G401.6 (cell line): ENCODE measurements around the gene CHI3L1.
"Not testable (repeated sequence)": the region's sequence is repeated elsewhere in the genome, so short reads cannot be mapped to it uniquely, and the experiment has no call there.

Source experiments
- FAIRE-seq: peaks from 2 replicates; lab custom pipeline; 2012; peaks lifted over from hg19 to GRCh38; lab: Jason Lieb, UNC

Gene CHI3L1

DNA sequence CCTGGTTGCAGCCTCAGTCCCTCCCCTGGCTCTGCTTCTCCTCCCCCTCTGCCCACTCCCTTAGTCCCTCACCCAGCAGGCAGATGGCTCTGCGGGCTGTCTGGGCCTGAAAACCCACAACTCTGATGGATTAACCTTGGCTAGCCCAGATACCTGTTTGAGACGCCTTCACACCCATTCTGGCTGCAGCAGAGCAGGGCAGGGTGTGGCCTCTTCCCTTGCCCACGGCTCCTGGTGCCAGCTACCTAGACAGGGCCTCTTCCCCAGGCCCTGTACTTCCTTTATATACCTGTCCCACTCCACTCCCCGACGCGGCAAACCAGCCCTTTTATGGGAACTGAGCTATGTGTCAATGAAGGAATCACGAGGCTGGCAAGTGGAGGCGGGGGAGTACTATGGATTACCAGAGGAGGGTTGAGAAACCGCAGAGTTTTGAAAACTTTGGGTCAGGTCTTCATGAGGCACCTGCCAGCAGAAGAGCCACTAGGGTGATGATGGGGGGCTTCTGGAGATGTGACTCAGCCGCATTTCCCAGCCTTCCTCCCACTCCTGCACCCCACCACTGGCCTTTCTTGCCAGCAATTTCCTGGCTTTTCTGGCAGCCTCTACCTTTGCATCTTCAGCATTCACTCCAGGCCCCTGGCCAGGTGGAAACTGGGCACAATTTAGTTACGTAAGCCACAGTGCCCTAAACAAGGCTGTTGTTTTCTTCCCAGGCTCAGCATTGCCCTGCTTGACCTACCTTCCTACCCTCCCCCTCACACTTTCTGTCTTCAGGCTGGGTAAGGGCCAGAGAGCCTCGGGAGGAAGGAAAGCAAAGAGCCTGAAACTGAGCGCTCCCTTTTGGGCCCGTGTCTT, at the start of gene CHI3L1:
CHI3L1 (minus strand) TSS at position 259 of the 858 bp plus-strand sequence; CDS start at position 178, 81 bp downstream.
- no peak for FAIRE-seq

DNA sequence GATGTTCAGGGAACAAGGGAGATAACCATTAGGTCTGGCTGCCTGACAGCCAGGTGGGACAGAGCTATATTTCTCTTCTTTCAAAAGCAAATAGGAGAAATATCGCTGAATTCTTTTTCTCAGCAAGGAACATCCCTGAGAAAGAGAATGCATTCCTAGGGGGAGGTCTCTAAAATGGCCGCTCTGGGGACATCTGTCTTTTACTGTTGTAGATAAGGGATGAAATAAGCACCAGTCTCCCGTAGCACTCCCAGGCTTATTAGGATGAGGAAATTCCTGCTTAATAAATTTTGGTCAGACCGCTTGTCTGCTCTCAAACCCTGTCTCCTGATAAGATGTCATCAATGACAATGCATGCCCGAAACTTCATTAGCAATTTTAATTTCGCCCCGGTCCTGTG, 48.4 kb upstream of the CHI3L1 start:
- FAIRE-seq = not testable (repeated sequence)

DNA sequence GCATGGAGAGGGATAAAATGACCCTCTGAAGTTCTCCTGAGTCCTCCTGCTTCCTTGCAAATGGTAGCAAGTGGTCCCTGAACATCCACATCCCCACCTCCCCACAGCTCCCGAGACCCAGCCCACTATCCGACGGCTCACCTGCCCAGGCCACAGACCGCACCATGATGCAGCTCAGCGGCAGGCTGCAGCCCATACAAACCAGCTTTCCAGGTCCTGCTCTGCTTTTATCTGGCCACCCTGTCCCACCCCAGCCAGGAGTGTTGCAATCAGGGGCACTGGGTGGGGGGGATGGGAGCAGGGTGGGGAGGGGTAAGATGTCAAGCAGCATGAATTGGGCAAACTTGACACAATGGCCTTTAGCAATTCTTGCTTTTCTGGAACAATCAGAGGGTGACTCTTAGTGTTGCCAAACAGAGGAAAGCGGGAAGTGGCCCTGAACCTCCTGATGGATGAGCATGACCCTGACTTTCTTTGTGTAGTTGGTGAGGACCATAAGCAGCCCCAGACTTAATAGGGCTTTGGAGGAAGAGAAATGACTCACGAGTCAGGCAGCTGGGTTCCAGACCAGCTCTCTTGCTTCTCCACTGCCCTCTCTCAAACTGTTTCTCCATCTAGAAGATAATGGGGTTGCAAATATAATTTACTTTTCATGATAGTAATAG, 43.1 kb upstream of the CHI3L1 start, which contains the start of gene CHIT1:
CHIT1 (minus strand) TSS at position 203 of the 665 bp plus-strand sequence; CDS start at position 166, 37 bp downstream.
- no peak for FAIRE-seq

DNA sequence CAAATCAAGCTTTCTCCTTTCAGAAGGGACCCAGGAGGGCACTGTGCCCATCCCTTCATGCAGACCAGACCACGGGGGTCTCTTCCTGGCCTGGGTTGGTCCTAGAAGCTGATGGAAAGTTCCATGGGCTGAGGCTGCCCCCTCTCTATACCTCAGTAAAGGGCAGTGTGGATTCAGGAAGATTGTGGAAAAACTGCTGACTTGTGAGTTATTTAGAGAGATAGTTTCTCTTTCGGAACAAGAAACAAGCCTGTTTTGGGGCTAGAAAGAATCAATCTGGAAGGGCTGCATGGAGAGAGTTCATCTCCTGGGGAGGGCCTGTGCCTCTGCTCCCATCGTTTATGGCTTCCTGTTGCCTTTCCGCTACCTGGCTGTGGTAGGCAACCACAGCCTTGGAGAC, 42.2 kb upstream of the CHI3L1 start:
- no peak for FAIRE-seq

DNA sequence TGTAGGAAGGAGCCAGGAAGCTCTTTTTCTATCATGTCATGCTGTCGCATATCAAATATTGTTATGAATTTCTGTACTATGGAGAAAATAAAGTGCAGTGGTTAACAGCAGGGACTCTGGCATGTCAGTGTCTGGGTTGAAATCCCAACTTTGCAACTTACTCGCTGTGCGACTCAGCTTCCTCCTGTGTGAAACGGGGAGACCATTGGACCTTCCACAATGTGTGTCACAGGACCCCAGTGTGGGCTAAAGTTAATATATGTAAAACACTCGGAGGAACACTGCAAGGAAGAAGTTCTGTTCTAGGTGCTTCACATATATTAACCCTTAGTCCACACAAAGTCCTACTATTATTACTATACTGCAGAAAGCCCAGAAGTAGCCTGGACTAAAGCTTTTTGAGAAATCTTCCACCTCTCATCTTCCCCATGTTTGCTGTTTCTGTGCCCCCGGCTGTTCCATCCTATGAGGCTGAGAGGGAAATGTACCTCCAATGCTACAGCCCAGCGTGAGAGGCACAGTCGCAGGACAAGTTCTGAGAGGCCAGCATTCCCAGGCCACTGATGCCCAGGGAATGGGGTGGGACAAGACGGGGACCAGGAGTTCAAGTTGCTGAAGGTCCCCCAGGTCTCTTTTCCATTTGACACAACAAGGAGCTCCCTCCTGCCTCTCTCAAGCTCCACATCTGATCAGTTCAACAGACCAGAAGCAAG, 41.0 kb upstream of the CHI3L1 start:
- no peak for FAIRE-seq

DNA sequence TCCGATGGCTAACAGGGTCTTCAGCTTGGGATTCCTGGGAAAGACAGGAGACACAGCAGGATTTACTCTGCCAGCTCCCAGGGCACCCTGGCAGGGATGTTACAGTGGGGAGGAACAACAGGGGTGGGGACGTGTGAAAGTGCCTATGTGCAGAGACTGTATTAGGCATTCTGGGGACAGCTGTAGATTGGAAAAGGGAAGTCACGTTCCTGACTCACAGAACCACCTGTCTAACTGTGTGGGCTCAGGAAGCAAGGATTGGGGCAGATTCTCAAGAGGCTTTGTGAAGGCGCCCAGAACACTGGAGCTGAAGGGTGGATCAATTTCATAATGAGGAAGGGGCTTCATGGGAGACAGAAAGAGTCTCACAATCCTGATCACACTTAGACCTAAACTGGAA, 38.6 kb upstream of the CHI3L1 start:
- no peak for FAIRE-seq

DNA sequence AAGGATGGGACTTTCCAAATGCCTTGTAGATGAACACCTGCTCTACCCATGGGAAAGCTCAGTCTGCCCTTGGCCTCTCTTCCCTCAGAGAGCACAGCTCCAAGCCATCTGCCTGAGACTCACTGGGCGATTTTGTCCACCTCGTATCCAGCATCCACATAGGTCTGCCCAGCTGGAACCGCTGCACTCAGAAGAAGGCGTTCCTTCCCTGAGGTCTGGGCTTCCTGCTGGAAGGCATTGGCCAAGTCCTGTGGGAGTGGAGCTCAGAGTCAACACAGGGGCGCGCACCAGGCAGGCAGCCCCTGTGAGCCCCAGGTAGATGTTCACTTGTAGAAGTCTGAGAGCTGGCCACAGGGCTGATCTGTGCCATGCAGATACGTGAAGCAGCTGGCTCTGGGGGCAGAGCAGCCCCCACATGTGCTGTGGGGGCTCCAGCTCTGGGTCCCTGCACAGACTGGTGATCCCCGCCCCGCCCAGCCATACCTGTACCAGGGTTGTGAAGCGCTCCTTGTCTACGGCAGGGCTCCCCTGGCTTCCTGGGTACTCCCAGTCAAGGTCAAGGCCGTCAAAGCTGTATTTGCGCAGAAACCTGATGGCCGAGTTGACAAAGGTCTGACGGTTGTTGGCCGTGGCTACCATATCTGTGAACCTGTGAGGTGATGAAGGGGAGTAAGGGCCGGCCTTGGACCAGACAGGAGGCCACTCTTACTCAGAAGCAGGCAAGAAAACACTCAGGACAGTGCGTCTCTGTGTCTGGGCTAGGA, 36.7 kb upstream of the CHI3L1 start:
- FAIRE-seq = no peak

DNA sequence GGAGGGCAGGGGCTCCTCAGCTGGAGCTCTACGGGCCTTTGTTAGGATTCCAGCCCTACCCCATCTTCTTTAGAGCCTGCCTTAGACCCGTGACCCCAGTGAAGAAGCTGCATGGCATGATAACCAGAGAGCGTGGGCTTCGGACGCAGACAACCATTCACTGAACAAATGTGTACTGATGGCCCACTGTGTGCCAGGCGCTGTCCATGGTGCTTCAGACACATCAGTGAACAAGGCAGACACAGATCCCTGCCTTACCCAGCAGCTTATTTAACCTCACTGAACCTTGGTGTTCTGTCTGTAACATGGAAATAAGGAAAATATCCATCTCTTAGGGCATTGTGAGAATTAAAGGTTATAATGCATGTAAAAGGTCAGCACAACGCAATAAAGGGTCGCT, 33.4 kb upstream of the CHI3L1 start:
- no peak for FAIRE-seq

DNA sequence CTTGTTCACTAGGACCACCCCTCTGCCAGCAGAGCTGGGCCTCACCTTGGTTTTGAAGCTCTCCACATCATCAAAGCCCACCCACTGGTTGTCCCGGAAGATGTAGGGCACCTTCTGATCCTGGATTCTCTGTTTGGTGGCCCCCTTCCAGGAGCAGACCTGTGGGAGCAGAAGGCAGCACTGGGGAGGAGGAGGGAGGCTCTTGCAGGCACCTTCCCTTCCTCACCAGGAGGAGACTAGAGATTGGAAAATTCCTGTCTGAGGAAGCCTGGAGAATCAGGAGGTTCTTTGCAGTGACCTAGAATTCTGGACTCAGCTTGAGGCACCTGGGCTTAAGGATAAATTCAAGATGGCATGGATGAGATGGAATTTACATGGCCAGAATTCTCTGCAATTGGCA, 32.7 kb upstream of the CHI3L1 start:
- FAIRE-seq = no peak

DNA sequence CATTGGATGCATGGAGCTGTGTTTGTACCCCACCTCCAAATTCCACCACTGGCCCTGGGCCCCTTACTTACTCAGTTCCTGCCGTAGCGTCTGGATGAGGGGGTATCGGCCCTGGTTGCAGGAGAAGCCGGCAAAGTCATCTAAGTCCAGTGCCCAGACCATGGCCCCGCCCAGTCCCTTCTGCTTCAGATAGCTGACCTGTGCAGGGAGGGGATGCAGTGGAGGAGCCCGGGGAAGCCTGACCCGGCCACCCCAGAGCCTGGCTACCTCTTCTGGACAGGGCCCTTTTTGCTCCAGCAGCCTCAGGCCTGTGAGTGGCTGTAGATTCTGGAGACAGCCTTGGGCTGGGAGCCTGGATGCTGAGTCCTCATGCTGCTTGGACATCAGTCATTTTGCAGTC, 31.2 kb upstream of the CHI3L1 start:
- no peak for FAIRE-seq

DNA sequence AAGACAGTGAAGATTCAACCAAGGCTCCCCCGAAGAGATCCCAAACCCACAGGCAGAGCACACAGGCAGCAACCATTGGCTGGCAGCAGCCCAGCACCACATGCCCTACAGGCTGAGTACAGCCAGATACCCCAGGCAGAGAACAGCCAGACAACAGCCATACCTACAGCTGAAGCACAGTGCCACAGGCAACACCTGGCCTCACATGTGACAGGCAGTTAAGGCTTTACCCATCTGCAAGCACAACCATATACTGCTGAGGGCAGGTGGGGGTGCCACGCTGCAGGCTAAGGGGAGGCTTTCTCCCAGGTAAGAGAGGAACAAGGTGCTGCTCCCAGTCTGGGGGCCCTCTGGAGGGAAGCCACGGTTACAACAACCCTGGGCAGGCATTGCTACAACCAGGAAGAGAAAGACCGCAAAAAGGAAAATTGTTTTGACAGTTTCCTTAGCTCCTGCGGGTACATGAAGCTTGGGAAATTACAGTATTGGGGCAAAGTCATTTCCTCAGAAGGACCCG, 30.7 kb upstream of the CHI3L1 start:
- no peak for FAIRE-seq

DNA sequence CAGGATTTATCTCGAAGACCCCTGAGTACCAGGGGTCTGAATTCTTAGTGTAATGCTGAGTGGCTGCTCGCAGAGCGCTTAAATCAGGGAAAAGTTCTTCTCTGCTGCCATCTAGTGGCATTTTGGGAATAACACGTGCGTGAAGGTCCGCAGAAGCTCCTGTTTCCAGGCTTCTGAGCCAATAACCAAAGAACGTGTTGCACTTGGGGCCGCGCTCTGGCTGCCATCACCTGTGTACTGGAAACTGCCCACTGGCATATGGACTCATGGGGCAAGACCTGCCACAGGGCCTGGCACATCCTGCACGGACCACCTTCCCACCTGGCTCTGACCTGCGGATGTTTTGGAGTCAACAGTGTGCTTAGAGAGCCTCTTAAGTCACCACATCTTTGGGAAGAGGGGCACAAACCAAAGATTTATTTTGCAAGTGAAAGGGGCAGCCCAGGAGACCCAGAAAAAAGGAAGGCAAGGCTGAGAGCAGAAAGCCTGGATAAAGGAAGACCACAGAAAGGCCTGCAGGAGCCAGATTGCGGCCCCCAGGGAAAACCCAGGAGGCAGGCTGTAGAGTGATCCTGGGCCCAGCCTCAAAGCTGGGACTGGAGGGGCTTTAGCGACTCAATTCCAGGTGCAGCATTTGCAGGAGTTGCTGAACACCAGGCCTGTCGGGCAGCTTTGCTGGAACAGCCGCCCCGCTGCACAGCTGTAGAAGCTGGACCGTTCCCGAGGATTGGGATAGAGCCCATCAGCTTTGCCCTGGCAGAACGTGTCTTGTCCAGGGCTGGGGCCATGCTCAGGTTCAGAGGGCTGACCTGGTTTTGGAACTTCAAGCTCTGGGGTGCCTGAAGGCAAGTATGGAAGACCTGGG, 30.0 kb upstream of the CHI3L1 start:
- peak; percentile 56 for FAIRE-seq

DNA sequence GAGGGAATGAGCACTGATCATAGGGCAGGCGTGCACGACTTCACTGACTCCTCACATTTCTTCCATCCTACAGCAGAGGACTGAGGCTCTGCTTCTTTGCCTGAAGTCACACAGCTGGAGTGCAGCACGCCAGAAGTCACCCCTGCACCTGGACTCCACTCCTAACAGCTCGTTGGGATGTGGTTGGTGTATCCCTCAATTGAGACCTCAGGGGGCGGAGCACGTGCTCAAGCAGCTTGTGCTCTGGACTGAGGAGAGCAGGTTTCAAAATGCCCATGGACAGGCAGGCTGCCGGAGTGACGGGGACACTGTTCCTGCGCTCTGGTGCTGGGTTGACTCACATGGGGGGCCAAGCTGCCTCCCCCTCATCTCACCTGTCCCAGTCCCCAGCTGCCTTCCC, 29.1 kb upstream of the CHI3L1 start:
- FAIRE-seq = no peak

DNA sequence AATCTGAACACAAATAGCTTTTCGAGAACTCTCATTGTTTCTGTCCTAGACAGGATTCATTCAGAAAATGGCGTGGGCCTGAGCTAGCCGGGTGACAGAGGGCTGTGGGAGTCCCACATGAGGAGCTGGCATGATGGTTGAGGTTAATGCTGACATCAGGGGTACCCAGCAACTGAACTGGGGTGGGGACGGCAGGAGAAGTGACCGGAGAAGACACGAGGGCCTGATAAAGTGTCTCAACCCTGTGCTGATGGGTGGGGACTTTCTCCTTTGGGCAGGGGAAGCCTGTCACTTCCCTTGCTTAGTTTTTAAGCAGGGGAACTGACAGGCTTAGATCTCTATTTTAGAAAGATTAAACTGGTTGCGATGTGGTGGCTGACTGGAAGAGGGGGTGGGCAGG, 28.4 kb upstream of the CHI3L1 start:
- no peak for FAIRE-seq

DNA sequence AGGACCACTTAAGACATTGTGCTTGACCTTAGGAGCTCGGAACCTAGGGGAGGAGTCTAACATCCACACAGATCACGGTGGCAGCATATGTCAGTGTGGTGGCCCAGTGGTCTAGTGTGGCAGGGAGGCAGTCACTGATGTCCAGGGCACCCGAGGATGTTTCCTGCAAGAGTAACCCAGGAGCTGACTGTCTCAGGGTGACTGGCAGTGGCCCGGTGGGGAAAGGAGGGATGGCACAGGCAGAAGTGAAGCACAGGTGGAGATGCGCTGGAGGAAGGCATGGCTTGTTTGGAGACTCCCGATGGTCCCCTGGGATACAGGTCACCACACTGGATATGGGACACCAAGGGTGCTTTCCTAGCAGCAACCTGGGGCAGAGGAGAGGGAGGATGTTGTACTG, 26.6 kb upstream of the CHI3L1 start:
- FAIRE-seq = no peak

DNA sequence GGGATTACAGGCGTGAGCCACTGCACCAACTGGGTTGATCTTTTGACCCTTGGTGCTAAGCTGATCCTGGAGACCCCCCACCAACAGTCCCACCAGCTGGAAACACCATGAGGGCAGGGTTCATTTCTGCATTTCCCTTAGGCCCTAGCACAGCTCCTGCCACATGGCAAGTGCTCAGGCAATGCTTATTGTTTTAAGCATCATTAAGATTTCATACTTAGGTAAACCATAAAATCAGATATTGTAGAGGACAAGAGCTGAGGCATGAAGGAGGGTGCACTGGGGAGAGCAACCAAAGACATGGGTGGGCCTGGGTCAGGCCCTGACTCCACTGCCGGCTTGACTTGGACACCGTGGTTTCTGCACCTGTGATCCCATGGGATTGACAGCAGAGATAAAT, 25.3 kb upstream of the CHI3L1 start:
- FAIRE-seq = no peak

DNA sequence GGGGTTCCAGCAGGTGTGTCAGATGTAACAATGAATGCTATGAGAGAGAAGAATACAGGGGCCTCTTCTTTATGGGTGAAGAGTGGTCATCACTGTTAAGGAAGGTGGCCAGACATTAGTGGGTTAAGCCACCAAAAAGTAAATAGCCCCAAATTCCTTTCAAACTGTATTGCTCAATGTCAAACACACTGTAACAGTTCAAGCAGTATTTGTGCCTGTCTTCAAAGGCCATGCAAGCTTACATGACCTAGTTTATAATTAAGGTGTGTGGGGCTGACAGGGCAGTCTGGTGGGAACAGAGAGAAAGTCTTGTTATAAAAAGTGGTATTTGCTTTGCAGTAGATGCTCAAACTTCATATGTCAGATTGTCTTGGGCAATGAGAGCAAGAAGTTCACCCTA, 24.5 kb upstream of the CHI3L1 start:
- FAIRE-seq = no peak

DNA sequence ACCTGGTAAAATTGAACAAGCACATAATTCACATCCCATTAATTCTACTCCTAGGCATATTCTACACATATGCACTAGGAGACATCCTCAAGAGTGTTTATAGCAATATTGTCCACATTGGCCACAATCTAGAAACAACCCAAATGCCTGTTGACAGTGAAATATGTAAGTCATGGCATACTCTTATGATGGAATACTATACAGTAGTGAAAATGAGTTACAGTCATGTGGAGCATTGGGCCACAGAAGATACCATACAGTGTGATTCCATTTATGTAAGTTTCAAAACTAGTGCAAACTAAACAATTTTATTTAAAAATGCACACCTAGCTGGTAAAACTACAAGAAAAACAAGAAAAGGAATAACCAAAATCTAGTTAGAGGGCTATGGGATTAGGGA, 23.8 kb upstream of the CHI3L1 start:
- no peak for FAIRE-seq

DNA sequence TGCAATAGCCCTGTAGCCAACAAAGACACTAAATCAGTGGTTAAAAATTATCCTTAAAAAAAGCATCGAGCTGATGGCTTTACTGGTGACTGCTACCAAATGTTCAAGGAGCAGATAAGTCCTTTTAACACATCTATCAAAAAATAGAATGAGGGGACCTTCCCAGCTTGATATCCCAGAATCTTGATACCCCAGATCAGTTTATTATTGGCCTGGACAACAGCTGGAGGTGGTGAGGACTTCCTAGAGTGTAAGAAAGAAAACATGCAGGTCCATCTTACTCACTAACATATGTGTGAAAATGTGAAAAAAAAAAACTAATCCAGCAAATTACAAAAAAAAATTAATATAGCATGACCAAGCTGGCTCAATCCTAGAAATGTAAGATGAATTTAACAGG, 21.7 kb upstream of the CHI3L1 start:
- FAIRE-seq = no peak

DNA sequence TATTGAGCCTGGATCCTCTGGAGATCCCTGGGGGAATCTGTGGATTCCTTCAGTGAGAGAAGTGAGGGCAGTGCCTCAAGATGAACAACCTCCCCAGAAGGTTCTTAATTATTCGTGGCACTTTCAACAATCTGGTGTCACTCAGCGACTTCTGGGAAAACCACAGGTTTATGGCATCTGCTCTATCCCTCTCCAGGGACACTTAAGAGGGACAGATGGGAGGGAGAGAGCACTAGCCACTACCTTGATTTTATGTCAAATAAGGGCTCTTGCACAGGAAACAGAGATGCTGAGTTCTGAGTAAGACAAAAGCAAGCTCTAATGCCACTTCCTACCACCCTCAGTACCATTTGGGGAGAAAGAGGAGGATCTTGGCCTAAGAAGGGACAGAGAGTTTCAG, 21.2 kb upstream of the CHI3L1 start:
- FAIRE-seq = no peak

DNA sequence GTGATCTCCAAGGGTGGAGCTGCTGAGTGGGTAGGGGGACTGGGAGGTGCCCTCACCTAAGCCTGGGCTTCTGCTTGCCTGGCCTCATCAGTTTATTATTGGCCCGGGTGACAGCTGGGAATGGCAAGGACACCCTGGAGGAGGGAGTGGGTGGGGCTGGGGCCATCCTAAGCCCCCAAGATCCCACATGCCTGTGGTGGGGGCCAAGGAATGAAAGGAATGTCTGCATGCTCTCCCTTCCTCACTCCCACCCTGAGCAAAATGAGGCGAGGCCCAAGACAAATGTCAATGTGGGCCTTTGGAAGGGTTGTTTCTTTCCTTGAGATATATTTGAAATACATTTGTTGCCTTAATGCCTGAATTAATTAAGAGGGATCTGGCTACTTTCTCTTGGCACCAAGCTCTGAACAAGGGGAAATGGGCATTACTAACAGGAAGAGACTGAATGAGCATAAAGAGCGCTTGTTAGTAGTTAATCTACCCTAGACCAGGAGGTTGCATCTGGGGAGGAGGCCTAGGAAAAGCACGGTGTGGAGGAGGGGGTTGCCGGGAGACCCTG, 19.7 kb upstream of the CHI3L1 start:
- FAIRE-seq = no peak
